OCI-LY1 (cell line): Measurements from ENCODE around the gene SLC25A34.

ENCODE experiments used
- H2AFZ ChIP-seq: fragments of 200-600 bp; sonication (generic), shearing (Covaris generic); 2 replicates; pipeline ENCODE4 v1.6.0; 2014; ENCODE audit warnings: antibody characterized with exemption, mild to moderate bottlenecking, low read length
- H3F3A ChIP-seq: fragments of 200-600 bp; sonication (generic), shearing (Covaris generic); 2 replicates; pipeline ENCODE4 v1.6.0; 2014; ENCODE audit warnings: mild to moderate bottlenecking, antibody characterized with exemption, low read length, moderate library complexity; ENCODE audit not compliant: insufficient read depth
- H3K27ac ChIP-seq: fragments of 200-600 bp; sonication (generic); 2 replicates; pipeline ENCODE4 v1.5.1; 2014; ENCODE audit warnings: low read length, mixed run types, mild to moderate bottlenecking, low read depth; ENCODE audit not compliant: poor library complexity, severe bottlenecking
- H3K27me3 ChIP-seq: fragments of 200-600 bp; sonication (generic); 2 replicates; pipeline ENCODE4 v1.6.0; 2014; ENCODE audit warnings: antibody characterized with exemption, mild to moderate bottlenecking, low read length, moderate library complexity; ENCODE audit not compliant: insufficient read depth
- H3K36me3 ChIP-seq: fragments of 200-600 bp; sonication (generic); 2 replicates; pipeline ENCODE4 v1.6.1; 2014; ENCODE audit warnings: mild to moderate bottlenecking, antibody characterized with exemption, low read length, moderate library complexity, mixed read lengths; ENCODE audit not compliant: insufficient read depth
- H3K4me1 ChIP-seq: fragments of 200-600 bp; sonication (generic); 2 replicates; pipeline ENCODE4 v1.5.1; 2014; ENCODE audit warnings: mild to moderate bottlenecking, low read length, moderate library complexity; ENCODE audit not compliant: insufficient read depth, severe bottlenecking
- H3K4me2 ChIP-seq: fragments of 200-600 bp; sonication (generic), shearing (Covaris generic); 2 replicates; pipeline ENCODE4 v1.6.1; 2014; ENCODE audit warnings: low read length
- H3K4me3 ChIP-seq: fragments of 200-600 bp; sonication (generic); 2 replicates; pipeline ENCODE4 v1.5.1; 2014; ENCODE audit warnings: low read length, low read depth, mild to moderate bottlenecking, mixed read lengths; ENCODE audit not compliant: poor library complexity, severe bottlenecking
- H3K79me2 ChIP-seq: fragments of 200-600 bp; shearing (Covaris generic); 2 replicates; pipeline ENCODE4 v1.6.1; 2016; ENCODE audit warnings: mixed run types, low read length, mixed read lengths; ENCODE audit not compliant: insufficient read depth
- H3K9ac ChIP-seq: fragments of 200-600 bp; sonication (generic), shearing (Covaris generic); 2 replicates; pipeline ENCODE4 v1.6.1; 2014; ENCODE audit warnings: mild to moderate bottlenecking, low read length, mixed read lengths
- H3K9me2 ChIP-seq: fragments of 200-600 bp; sonication (generic), shearing (Covaris generic); 2 replicates; pipeline ENCODE4 v1.6.1; 2014; ENCODE audit warnings: low read depth, mild to moderate bottlenecking, low read length, mixed read lengths
- H3K9me3 ChIP-seq: fragments of 200-600 bp; shearing (Covaris generic); 2 replicates; pipeline ENCODE4 v1.6.1; 2014; ENCODE audit warnings: low read length, mixed read lengths
- H4K20me1 ChIP-seq: fragments of 200-600 bp; sonication (generic), shearing (Covaris generic); 2 replicates; pipeline ENCODE4 v1.6.0; 2016; ENCODE audit warnings: mild to moderate bottlenecking, low read length; ENCODE audit not compliant: insufficient read depth
- EZH2 ChIP-seq: fragments of 200-600 bp; sonication (generic), shearing (Covaris generic); IDR thresholded peaks from 2 replicates; pipeline ENCODE4 v1.8.0; 2017; ENCODE audit warnings: borderline replicate concordance, mixed run types, mild to moderate bottlenecking, antibody characterized with exemption, low read length, moderate library complexity, mixed read lengths
- TF ChIP-seq, protein P1 (sequence below): fragments of 200-600 bp; sonication (generic), shearing (Covaris generic); IDR thresholded peaks from 2 replicates; pipeline ENCODE4 v1.5.1; 2017; ENCODE audit warnings: mild to moderate bottlenecking, antibody characterized with exemption, low read length, moderate library complexity, mixed read lengths

The SLC25A34 gene

GRCh38 chr1:15712168-15712567 lies 23.9 kb upstream of the SLC25A34 start:
- no peak overlapping the region for H3K27ac ChIP-seq
- no peak overlapping the region for H2AFZ ChIP-seq
- no peaks in the 10 kb centered on the region for H3K9me2 ChIP-seq
- H3F3A ChIP-seq, result no peaks in the 10 kb centered on the region
- H3K4me2 ChIP-seq, result no peak overlapping the region
- no peak overlapping the region for H3K4me3 ChIP-seq
- no peaks in the 10 kb centered on the region for H3K27me3 ChIP-seq
- TF ChIP-seq EZH2, result no peak
- TF ChIP-seq, protein P1, sequence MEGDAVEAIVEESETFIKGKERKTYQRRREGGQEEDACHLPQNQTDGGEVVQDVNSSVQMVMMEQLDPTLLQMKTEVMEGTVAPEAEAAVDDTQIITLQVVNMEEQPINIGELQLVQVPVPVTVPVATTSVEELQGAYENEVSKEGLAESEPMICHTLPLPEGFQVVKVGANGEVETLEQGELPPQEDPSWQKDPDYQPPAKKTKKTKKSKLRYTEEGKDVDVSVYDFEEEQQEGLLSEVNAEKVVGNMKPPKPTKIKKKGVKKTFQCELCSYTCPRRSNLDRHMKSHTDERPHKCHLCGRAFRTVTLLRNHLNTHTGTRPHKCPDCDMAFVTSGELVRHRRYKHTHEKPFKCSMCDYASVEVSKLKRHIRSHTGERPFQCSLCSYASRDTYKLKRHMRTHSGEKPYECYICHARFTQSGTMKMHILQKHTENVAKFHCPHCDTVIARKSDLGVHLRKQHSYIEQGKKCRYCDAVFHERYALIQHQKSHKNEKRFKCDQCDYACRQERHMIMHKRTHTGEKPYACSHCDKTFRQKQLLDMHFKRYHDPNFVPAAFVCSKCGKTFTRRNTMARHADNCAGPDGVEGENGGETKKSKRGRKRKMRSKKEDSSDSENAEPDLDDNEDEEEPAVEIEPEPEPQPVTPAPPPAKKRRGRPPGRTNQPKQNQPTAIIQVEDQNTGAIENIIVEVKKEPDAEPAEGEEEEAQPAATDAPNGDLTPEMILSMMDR, result no peak
- H3K9ac ChIP-seq, result no peak overlapping the region
- H3K79me2 ChIP-seq, result no peaks in the 10 kb centered on the region
- H3K9me3 ChIP-seq, result no peaks in the 10 kb centered on the region
- H3K36me3 ChIP-seq, result peaks cover 11% of the 10 kb centered on the region; the same call in 1 of the 2 replicates
- no peaks in the 10 kb centered on the region for H4K20me1 ChIP-seq
- peaks cover 9% of the 10 kb centered on the region for H3K4me1 ChIP-seq

GRCh38 chr1:15714406-15715136 lies 21.5 kb upstream of the SLC25A34 start:
- Histone ChIP-seq H3K36me3 (peaks cover 21% of the 10 kb centered on the region; the same call in 1 of the 2 replicates), H4K20me1 (no peaks in the 10 kb centered on the region), H3K4me2 (no peak overlapping the region), H3K4me1 (peaks cover 9% of the 10 kb centered on the region), H3K27ac (no peak overlapping the region), H3K9ac (no peak overlapping the region), H3K4me3 (no peak overlapping the region), H3K27me3 (no peaks in the 10 kb centered on the region), H3F3A (no peaks in the 10 kb centered on the region), H3K9me2 (no peaks in the 10 kb centered on the region), H3K9me3 (no peaks in the 10 kb centered on the region), H3K79me2 (no peaks in the 10 kb centered on the region), H2AFZ (no peak overlapping the region)
- TF ChIP-seq, protein P1, result no peak
- no peak for TF ChIP-seq EZH2

DNA sequence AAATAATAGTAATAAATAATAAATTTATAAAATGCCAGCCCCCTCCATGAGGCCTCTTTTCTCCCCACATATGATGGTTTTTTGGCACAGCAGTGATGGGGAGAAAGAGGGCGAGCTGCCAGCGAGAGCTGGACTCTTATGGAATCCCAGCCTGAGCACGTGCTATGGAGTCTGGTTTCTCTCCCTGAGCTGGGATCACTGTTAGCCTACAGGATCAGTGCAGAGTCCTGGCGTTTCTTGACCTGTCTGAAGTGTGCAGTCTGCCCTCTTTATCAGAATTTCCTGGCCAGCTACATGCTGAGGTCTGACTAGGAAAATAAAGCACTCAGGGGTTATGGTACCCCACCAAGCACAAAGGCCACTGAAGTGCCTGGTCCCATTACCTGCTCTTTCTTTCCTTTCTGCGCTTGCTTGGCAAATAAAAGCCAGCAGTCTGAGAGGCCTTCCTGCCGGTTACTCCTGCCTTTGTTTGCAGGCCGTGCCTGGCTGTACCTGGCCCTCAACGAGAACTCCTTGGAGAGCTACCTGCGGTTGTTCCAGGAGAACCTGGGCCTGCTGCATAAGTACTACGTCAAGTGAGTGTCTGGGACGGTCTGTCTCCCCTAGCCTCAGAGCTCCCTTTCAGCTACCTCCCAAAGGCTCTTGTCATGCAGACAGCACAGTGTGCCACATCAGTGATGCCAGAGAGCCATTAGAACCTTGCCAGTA lies 18.5 kb upstream of the SLC25A34 start:
- no peak overlapping the region for H3K4me3 ChIP-seq
- H3K9me3 ChIP-seq, result no peaks in the 10 kb centered on the region
- H3F3A ChIP-seq, result no peaks in the 10 kb centered on the region
- no peak for TF ChIP-seq EZH2
- TF ChIP-seq, protein P1, result no peak
- no peak overlapping the region for H2AFZ ChIP-seq
- peaks cover under 1% of the 10 kb centered on the region for H3K4me1 ChIP-seq
- H3K9me2 ChIP-seq, result no peaks in the 10 kb centered on the region
- no peaks in the 10 kb centered on the region for H4K20me1 ChIP-seq
- H3K36me3 ChIP-seq, result peaks cover 27% of the 10 kb centered on the region; the same call in 1 of the 2 replicates
- no peak overlapping the region for H3K4me2 ChIP-seq
- H3K79me2 ChIP-seq, result no peaks in the 10 kb centered on the region
- no peak overlapping the region for H3K27ac ChIP-seq
- H3K27me3 ChIP-seq, result no peaks in the 10 kb centered on the region
- H3K9ac ChIP-seq, result no peak overlapping the region
